Stimulated activated CD8-positive, alpha-beta memory T cell treated with anti-CD3 and anti-CD28 coated beads, Interleukin-7, amount 100 ng/mL, for 4 hours (primary cell): ENCODE measurements around the gene RBM39.

Experiments used
- DNase-seq, 2 donors: peaks; one replicate each; pipeline ENCODE4 v3.0.0-alpha.2; 2020; ENCODE audit warnings: low read depth in 2 of 2

The RBM39 gene

DNA sequence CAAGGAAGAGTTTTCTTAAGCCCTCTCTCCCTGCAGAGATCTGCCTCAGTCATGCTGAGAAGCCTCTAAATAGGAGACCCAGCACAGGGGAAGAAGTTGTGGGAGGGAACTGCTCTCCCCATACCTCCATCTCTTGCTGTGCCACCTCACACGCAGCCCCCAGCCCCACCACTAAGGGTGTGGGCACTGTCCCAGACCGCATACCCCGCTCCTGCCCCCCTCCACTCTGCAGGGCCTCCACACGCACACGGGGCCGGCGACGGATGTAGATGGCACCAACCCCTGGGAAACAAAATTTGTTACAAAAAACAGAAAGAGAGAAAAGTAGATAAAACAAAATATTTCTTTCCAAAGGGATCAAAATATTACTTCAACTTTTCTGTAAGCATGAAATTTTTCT, 67.1 kb downstream of the RBM39 start:
- no peak for DNase-seq

DNA sequence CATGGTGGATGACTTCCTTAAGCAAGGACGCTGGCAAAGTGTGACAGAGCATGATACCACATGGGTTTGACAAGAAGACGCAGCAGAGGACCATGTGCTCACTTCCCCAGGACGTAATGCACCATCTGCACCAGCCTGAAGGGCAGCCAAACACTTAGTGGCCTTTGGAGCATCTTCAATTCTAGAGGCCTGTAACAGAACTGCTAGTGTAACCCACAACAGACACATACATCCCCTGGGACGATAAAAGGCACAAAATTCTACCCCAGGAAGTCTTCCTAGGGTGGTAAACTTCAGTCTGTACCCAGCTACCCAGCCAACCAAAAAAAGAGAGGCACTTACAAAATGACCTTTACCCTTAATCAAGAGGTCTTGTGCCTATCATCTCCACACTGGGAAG, 68.2 kb downstream of the RBM39 start:
- no peak for DNase-seq

DNA sequence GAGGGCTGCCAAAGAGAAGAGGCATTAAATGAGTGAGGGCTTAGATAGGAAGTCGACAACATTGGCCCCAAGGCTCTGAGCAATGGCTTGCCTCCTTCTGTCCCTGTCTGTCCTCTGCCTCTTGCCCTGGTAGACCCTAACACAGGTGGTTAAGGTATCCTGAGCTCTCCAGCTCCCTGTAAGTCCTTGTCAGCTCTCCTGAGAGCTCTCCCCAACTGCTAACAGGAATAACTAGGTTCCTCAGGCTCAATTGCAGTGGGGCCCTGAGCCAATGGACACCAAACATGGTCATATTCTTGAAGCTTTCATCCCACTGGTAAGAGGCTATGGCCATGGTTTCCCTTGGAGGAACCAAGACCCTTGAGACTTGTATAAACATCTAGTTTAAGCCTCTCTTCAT, 72.4 kb downstream of the RBM39 start:
- no peak for DNase-seq

DNA sequence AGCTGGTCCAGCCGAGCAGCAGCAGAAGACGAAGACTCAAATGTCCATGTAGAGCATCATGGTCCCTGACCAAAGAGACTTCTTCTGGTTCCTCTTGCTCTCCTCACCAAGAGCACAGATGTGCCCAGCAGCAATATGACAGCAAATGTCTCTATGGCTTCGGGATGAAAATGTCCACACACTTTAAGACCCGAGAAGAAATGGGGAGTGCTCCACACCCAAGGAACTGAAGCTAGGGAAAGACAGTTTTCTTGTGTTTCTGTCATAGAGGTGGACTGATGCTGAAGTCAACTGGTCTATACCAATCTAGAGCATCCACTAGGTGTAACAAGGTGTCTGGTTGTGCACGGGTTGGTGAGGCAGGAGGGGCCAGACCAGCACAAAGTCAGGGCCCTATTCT, 72.8 kb downstream of the RBM39 start:
- no peak for DNase-seq

DNA sequence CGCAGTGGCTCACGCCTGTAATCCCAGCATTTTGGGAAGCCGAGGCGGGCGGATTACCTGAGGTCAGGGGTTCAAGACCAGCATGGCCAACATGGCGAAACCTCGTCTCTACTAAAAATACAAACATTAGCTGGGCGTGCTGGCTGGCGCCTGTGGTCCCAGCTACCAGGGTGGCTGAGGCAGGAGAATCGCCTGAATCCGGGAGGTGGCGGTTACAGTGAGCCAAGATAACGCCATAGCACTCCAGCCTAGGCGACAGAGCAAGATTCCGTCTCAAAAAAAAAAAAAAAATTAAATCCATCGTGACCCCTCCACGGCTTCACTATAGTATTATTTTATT, 76.1 kb downstream of the RBM39 start:
- DNase-seq = no peak

DNA sequence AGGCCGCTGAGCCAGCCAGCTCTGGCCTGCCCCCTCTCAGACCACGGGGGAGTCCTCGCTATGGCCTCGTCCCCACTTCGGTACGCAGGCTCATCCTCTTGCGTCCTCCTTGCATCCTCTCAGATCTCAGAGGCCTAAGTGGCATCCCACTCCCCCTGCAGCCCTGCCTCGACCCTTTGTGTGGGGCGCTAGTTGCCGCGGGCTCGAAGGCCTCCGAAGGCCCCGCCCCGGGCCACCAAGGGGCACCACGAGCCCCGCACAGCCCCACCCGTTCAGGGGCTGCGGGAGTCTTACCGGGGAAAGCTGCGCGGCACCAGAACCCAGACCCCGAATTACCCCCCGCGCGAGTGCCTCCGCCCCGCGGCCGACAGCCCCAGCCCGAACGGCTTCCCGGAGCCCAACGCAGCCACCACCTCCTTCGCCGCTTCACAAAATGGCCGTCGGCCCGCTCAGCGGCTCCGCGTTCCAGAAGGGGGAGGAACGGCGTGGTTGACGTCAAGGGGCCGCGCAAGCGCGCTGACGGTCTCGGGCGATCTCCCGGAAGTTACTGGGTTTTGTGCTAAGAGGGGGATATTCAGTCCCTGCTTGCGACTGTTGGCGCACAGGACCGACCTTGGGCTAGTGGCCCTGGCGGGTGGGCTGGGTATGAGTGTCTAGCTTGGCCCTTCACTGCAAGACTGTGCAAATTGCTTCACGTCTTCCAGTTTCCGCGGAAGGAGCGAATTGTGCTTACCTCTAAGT, 77.4 kb downstream of the RBM39 start, which contains the start of the genes CPNE1 and RBM12:
Gene CPNE1 (minus strand): TSS at position 435 of the 741 bp plus-strand sequence. CDS start 31,977 bp downstream, outside the sequence.
Gene RBM12 (minus strand): TSS at position 435 of the 741 bp plus-strand sequence. CDS start 9,578 bp downstream, outside the sequence.
- DNase-seq = peak; percentile 89 to 90

DNA sequence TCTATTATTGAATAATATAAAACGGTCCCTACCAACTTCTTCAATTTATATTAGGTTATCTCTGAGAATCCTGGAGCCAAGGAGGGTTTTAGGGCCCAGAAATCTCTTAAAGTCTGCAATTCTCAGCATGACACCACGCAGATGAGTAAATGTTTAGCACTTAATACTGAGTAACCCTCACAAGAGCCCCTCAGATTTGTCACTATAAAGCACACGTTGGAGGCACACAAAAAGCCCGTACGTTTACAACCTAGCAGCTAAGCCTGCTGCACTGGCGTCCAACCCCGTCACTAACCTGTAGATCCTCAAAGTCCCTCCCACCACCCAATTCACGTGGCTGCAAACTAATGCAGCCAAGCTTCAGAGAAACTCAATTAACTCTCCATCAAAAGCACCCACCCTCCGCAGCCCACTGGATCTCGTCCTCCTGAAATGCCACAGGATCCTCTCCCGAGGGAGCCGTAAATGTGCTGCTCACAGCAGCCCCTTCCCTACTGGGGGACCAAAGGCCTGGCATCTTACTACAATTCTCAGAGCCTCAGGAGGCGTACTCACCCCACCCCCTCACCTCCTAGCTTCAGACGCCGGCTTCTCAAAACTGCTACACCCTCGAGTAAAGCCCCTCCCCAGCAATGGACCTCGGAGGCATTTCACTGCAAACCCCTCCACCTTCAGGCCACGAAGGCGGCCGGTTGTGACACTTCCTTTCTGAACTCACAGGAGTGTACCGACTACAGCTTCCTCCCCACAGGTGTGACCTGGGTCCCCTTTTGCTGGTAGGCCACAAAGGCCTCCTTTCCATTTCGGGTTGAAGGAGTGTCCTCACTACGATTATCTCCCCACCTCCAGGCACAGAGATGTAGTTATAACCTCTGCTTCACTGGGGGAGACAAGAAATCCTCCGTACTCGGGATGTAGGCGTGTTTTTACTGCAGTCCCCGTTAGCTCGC, 78.3 kb downstream of the RBM39 start:
- DNase-seq = peak; percentile 44 to 53

DNA sequence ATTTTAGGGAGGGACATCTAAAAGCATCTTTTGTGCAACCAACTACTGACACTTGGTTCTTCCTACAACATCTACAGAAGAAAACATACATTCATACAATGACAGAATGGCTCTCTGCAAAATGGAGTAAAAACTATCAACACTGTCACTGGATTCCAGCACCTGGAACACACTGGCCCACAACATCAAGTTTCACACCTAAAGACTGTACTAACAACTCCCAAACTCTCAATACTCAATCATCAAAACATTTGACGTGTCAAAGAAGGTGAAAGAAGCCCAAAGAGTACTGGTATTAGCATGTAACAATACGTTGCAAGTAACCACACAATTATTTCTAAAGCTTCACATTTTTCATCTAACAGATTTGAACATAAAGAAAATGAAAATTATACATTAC, 79.5 kb downstream of the RBM39 start:
- no peak for DNase-seq

DNA sequence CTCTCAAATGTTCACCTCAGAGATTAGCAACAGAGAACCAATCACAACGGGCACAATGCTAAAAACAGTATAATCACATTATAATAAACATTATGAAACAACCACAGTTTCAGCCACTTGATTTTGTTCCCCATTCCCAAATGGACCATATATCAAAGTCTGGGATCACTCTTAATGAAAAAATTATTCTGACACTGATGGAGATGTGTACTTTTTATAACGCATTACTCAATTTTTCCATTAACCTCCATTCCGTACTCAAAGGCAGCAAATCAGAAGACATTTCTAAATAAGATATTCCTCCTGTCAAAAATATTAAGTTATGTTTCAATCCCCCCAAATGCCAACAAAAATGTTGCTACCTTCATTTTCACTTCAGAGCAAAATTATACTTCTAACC, 80.2 kb downstream of the RBM39 start:
- no peak for DNase-seq

DNA sequence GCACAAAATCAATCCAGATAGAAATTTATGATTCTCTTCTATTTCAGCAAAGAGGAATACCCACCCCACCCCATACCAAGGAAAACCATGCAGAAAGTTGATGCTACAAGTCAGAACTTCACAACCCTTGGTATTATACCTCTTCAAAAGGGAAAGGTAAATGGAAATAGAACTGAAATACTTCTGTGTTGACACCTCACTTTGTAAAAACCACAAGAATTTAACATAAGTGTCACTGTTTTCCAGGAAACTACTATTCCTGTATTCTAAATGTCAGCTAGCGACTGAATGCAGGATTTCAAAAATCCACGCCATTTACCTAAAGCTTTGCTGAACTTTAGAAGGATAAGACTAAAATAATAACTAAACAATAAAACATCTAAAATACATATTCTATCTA, 81.0 kb downstream of the RBM39 start:
- DNase-seq = no peak

DNA sequence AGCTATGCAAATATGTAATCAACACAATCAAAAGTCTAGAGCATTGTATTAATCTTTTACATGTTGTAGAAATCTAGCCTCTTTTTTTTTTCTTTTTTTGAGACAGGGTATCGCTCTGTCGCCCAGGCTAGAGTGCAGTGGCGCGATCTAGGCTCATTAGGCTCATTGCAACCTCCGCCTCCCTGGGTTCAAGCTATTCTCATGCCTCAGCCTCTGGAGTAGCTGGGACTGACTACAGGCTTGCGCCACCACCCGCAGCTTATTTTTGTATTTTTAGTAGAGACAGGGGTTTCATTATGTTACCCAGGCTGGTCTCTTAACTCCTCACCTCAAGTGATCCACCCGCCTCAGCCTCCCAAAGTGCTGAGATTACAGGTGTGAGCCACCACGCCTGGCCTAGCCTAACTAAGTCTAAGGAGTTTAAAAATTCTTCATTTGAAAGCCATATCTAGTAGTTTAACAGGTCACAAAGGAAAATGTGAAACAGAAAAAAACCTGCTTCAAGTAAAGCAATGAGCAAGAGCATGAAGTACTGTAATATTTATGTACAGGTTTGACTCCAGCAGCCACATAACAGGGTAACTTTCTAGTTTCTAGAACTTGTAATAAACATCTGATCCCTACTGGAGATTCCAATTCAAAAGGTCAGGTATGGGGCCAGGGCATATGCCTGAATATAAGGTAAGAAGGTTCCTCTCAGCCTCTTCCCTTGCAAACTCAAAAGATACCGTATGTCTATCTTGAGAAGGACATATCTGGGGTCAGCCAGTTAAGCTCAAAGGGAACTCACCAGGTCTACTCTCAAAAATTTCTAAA, 81.7 kb downstream of the RBM39 start:
- DNase-seq = no peak

DNA sequence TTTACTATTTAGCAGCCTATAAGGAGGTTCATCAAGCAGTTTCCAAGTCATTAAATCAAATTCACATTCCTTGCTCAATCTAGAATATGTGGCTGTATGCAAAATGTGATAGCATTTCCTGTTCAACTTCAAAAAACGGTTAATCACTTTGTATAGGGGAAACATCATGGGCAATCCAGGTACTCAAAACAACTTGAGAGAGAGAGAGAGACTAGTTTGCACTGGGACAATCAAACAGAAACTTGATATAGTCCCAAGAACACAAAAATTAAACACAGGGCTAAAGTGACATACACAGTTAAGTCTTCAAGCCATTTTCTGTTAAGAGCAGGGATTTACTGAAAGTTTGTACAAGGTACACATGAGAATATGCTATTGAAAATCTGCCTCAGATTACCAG, 84.8 kb downstream of the RBM39 start:
- no peak for DNase-seq

DNA sequence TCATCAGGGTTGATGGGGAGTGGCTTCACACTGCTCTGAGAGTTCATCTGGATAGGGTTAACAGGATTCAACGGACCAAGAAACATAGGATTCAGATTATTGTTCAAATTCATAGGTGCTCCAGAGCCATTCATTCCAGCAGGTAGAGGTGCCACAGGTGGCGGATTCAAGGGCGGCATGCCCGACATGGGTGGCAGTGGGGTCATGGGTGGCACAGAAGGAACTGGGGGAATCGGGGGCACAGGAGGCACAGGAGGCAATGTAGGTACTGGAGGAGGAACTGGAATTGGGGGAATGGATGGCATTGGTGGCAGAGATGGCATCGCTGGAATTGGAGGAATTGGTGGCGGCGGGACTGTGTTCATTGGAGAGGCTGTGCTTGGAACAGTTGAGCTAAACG, 87.6 kb downstream of the RBM39 start:
- no peak for DNase-seq

DNA sequence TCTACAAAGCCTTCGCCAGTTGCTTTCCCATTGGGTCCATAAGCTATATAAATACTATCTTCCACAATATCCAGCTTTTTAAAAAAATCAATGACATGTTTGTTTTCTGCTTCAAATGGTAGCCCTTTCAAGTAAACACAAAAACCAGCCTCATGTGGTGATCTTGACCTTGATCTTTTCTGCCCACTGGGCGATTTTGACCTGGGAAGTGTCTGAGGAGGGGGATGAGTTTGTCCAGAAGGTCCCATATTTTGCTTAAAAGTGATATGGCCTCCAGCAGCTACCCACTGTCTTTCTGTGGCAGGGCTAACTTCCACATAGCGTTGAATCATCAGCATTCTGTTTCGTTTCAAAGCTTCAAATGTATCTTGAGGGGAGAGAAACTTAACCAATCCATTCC, 88.2 kb downstream of the RBM39 start:
- DNase-seq = no peak
